HG03025 (cell line): ENCODE results near the gene ATP2C2.
"Not testable (repeated sequence)": the region's sequence is repeated elsewhere in the genome, so short reads cannot be mapped to it uniquely, and the experiment has no call there.

ENCODE experiments used
- ATAC-seq: cut with Tn5 transposase; IDR thresholded peaks from one replicate; pipeline ENCODE4 v1.9.1; 2021; ENCODE audit warnings: mild to moderate bottlenecking, moderate library complexity; ENCODE audit not compliant: unreplicated experiment, low FRiP score

ATP2C2 gene

DNA sequence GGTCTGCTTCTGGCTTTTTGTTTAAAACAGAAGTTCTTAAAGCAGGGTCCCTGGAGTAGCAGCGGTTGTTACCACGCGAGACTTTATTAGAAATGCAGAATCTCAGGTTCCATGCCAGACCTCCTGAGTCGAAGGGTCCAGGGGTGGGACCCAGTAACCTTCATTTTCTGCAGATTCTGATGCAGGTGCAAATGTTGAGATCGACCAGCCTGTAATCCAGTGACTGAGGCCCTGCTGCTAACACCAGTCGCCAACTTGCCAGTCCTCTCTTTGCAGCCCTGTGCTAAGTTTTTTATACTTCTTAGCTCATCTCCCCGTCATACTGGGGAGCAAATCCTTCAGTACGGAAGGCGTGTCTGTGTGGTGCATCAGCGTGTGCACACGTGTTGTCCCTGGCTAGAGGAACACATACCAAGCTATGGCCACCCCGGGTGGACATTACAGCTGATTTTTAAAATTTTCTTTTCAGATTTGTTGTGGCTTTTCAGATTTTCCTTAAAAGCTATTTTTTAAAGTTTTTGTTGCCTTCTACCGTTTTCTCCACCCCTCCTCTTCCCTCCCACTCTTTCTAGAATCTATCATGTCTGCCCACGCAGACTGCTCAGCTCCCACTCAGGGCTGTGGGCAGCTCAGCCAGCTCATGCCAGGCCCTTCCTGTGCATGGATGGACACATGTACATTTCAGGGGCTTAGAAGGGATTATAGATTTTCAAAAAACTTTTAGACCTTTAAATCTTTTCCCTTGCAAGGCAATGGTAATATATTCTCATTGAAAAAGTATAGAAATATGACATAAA is 78.5 kb downstream of the ATP2C2 start:
- no peak for ATAC-seq

DNA sequence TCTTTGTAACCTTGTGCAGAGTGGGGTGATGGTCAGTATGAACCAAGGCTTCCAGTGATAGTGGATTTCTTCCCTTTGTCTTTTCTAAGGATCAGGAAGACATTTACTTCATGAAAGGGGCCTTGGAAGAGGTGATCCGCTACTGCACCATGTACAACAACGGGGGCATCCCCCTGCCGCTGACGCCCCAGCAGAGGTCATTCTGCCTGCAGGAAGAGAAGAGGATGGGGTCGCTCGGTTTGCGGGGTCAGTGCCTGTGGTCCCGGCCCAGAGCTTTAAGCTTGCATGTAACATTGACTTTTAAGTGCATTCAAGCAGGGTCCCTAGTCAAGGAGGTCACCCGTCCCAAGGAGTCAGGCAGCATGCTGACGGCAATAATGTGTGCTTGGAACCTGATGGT is 80.1 kb downstream of the ATP2C2 start:
- no peak for ATAC-seq

DNA sequence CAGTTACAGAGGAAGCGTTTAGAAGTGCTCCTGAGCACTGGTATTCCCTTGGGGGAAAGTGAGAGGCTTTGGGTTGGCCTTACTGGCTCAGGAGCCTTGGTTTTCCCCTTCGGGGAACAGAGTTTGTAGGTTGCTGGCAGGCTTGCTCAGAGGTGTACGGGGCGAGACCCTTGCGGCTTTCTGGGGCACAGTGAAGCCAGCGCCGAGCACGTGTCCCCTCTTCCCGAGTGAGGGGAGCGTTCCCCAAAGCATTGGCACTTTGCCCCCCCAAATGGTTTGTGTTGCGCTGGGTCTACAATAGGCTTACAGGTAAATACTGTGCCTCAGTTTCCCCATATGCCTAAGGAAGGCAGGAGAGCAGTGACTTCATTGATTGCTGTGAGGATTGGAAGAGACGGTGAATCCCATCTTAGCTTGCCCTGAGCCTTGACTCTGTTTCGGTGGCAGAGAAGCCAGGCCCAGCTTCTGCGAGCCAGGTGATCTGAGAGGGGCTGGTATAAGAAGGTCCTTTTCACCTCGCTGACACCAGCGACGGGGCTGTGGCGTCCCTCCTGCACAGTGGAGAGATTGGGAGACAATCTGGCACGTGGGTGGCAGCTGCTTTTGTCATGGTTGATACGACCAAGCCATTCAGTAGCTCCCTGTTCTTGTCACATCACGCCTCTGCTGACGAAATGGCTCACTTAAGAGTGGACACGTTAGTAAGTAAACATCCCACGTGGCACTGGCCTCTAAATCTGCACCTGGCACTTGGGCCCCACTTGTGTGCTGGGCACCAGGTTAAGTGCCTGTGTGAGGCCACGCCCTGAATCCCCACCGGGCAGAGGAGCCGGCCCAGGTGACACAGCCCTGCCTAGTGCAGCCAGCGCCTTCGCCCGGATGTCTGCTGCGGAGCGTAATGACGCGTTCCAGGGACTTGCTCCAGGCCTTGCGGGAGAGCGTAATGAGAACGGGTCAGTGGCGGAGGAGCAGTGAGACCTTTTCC is 81.1 kb downstream of the ATP2C2 start:
- ATAC-seq: no peak

DNA sequence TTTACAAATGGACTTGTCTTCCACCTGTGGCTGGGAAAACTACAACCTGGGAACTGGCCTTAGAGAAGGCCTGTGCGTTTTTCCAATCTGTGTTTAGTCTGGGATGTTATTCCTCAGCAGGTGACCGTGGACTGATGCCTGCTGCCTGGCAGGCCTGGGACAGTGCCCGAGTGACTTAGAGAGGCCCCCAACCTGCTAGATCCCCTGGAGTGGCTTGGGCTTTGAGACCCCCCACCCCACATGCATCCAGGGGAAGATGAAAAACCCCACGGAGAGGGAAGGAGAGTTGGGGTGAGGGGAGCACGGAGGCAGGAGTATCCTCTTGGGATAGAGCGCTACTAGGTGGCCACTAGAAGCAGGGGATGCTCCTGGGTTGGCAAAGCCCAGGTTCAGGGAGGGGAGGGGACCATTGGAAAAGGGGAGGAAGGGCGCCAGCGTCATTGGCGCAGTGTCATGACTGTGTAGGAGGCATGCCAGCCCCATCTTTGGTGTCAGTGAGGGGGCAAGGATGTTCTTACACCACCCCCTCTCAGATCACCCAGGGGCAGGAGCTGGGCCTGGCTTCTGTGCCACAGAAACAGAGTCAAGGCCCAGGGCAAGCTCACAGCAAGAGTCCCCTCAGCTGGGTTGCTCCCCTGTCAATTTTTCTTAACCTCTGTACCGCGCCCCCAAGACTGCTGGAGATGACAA is 82.0 kb downstream of the ATP2C2 start:
- no peak for ATAC-seq

DNA sequence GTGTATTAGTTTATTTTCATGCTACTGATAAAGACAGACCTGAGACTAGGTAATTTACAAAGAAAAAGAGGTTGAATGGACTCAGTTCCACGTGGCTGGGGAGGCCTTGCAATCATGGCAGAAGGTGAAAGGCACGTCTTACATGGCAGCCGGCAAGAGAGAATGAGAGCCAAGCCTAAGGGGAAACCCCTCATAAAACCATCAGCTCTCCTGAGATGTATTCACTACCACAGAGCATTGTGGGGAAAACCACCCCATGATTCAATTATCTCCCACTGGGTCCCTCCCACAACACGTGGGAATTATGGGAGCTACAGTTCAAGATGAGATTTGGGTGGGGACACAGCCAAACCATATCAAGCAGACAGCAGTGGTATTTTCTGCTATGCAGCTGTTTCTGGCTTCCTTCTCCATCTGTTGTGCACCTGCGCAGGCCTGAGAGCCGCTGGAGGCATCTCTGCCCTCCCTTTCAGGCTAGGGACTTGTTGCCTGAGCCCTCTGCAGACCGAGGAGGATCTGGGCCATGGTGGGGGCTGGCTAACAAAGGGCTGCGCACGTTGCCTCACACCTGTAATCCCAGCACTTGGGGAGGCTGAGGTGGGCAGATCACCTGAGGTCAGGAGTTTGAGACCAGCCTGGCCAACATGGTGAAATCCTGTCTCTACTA is 82.8 kb downstream of the ATP2C2 start:
- ATAC-seq: not testable (repeated sequence)

DNA sequence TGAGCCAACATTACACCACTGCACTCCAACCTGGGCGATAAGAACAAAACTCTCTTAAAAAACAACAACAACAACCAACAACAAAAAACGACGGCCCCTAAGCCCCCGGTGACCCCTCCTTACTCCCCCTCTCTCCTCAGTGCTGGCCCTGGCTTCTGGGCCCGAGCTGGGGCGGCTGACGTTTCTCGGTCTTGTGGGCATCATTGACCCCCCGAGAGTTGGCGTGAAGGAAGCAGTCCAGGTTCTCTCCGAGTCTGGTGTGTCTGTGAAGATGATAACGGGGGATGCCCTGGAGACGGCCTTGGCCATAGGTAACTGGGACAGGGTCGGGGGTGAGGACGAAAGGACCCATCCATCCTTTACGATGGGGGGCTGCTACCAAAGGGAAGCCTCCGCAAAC is 83.4 kb downstream of the ATP2C2 start:
- no peak for ATAC-seq

DNA sequence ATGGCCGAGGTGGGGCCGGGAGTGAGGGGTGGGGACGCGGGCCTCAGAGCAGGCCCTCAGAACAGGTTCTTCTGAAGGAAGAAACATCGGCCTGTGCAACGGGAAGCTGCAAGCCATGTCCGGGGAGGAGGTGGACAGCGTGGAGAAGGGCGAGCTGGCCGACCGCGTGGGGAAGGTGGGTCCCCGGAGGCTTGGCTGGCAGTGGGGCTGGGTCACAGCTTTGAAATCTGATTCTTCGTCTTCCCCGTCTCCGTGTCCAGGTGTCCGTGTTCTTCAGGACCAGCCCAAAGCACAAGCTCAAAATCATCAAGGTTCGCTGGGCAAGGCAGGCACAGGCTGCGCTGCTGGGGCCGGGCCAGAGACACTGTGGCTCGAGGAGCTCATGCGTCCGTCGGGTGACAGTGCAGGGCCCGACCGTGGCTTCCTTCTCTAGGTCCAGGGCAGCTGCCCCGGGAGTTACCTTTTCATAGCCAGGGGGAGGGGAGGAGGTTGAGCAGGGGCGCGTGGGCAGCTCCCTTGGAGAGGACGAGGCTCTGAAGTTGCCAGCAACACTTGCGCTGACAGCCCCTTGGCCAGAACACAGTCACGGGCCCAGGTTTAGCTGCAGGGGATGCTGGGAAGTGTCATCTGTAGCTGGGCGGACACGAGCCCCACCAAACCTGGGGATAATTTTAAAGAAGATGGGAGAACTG is 84.9 kb downstream of the ATP2C2 start:
- ATAC-seq: no peak

DNA sequence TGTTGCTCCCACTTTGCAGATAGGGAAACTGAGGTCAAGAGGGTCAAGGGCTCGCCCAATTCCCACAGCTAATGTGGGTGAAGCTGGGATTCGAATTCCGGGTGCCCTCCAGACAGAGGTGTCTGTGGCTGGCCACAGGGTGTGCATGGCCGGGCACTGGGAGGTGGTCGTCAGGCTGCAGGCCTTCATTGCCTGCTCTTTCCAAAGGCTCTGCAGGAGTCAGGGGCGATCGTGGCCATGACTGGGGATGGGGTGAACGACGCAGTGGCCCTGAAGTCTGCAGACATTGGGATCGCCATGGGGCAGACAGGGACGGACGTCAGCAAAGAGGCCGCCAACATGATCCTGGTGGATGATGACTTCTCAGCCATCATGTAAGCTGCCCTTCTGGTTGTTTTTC is 86.3 kb downstream of the ATP2C2 start:
- no peak for ATAC-seq

DNA sequence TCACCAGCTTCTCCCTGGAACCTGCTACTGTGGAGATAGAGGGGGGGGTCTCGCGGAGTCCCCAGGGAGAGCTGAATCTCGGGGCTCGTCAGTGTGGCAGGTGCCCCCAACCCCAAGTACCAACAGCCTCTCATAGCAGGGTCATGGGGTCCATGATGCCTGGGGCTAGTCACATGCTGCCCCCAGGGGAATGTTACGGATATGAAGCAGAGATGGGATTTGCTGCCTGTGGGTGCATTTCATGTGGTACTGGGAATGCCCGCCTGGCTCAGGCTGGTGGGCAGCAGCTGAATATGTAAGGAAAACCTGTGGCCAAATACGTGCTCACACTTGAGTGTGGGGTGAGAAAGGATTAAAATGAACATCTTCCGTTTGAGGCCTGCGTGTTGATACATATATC is 86.7 kb downstream of the ATP2C2 start:
- no peak for ATAC-seq

DNA sequence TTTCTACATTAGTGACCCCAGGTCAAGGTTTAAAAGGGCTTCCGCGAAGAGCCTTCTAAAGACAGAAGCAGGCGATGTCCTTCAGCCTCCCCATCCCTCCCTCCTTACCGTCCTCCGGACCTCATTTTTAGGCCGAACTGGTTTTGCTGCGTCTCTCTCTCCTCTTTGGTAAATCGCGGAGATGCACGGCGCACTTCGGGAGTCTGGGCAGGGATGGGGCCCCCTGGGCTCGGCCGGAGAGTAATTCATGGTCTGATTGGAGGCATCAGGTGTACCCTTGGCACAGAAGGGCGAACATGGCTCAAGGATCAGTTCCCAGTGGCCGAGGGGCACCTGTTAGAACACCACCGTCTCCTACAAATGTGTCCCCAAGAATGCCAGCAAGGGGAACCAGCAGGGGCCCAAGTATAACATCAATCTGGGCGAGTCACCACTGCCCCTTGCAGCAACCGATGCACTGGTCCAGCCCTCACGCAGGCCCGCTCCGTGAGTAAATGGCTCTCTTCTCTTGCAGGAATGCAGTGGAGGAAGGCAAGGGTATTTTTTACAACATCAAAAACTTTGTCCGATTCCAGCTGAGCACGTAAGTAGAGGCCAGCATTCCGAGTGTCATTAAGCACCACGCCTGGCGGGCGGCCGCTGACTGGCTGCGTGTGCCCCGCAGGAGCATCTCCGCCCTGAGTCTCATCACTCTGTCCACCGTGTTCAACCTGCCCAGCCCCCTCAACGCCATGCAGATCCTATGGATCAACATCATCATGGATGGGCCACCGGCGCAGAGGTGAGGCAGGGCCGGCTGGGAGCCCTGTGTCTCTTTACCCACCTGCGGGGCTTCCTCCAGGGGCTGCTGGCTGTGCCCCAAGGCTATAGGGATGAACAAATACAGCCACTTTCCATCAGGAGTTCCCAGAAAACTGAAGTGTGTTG is 90.5 kb downstream of the ATP2C2 start:
- no peak for ATAC-seq

DNA sequence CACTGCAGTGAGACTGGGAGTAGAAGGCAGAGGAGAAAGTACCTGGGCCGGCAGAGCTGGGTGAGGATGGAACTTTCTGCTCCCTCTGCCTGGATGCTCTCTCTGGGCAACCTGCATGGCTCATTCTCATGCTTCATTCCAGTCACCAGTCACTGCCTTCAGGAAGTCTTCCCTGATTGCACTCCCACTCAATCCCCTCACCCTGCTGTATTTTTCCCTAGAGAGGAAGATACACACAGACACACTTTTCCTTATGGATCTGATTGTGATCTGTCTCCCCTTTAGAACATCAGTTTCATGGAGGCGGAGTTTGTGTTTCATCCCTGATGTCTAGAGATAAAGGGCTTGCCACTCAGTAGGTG is 91.2 kb downstream of the ATP2C2 start:
- no peak for ATAC-seq

DNA sequence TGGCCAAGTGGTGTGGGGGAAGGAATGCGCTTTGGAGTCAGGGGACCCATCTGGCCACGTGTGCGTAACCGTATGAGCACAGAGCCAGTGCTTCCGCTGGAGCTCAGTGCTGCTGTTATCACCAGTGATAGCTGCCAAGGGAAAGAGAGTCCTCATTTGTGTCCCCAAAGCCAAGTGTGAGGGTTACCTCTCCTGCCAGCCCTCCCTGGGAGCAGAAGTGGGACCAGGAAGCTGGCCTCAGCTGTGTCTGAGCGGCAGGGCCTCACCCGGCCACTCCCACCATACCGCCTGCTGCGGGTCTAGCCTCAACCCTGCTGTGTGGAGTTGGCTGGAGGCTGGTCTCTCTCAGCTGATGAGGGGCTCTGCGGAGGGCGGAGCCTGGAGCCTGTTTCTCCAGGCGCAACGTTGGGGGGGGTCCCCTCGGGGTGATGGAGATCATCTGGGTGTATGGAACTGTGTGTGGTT is 91.6 kb downstream of the ATP2C2 start:
- no peak for ATAC-seq

DNA sequence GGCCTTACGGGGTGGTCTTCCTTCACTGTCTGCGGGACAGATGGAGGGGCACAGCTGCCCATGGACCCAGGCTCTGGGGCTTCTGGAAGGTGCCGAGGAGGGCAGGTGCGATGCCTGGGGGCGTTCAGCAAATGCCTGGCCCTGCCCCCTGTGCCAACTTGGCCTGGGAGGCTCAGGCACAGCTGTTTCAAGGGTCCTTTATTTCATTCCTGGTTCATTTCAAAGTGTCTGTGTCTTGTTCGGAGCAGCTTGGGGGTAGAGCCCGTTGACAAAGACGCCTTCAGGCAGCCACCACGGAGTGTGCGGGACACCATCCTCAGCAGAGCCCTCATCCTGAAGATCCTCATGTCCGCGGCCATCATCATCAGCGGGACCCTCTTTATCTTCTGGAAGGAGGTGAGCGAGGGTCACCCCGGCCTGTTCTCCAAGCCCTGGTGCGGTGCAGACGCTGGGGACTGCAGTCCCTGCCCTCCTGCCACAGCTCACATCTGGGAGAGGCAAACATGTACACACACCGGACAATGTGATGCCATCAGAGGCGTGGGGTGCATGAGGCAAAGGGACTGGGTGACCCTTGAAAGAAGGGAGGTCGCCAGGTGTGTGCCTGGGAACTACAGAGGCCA is 92.2 kb downstream of the ATP2C2 start:
- ATAC-seq: no peak

DNA sequence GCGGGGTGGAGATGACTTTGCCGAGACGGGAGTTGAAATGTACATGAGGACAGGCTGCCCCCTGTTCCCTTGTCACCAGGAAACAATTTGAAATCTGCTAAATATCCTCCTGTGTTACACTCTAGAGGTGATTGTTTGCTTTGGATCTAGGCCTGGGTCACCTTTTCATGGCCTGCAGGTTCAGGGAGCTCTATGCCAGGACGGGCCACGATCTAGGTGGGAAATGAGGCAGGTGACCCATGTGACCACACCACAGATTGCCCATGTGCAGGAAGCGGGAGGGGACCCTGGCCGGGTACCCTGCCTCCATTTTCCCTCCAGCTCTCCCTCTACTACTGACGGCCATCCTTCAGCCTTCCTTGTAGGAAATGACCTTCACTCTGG is 92.7 kb downstream of the ATP2C2 start:
- ATAC-seq: no peak

DNA sequence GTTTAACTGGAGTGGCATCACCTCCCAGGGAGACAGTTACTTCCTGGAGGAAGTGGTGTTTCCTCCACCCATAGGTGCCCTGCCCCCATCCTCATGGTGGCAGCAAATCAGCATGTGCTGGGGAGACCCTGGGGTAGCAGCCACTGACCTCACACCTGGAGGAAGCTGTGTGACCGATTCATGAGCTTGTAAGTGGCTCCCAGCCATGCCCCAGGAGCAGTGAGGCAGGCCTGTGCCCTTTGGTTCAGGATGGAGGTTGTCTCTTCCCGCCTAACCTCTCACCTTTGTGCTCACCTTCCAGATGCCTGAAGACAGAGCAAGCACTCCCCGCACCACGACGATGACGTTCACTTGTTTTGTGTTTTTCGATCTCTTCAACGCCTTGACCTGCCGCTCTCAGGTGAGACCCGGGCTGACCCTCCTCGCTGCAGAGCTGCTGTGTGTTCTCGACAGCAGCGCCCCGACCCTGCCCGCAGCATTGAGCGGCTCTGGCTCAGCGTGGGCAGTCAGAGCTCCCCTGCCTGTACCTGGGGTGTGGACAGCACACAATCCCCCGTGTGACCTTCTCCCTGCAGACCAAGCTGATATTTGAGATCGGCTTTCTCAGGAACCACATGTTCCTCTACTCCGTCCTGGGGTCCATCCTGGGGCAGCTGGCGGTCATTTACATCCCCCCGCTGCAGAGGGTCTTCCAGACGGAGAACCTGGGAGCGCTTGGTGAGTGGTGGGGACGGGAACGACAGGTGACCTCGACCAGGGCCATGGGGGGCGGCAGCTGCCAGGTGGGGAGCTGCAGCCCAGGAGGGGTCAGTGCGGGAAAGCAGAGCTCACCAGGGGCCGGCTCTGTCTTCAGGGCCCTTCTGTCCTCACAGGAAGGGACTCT is 93.3 kb downstream of the ATP2C2 start:
- ATAC-seq: no peak

DNA sequence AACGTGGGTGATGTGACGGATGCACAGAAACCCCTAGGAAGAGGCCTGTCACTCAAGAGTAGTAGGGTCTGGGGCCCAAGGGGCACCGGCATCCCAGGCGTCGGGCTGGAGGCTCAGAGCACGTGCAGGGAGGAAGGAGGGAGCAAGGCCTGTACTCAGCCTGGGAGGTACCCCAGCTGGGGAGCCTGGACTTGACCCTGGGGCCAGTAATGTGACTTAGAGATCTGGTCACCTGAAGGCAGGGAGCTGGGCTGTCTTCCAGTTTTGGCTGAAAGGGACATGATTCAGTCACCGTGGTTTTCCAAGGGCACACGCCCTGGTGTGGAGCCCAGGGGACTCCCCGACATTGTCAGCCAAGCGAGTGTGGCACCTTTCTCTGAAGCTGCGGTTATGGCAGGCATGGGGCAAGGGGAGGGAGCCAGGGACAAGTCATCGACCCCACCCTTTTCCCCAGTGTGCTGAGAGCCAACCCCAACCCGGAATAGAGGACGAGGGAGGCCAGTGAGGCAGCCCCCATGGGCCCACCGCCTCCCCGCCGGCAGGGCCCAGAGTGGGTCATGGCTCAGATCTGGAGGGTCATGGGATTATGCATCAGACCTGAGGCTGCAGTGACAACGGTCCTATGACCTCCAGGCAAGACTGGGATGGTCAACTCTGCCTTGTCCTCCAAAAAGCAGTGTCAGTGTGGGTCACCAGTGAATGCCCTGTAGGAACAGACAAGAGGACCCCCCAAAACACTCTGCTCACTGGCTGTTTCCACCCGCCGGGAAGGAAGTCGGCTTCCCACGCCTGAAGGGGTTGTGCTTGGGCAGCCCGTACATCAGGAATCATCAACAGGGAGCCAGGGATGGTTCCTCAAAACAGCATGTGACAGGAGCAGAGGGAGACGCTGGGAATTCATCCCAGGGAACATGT is 94.2 kb downstream of the ATP2C2 start:
- no peak for ATAC-seq
